HG02973 (cell line): ENCODE results near the gene FTMT.
"Not testable (repeated sequence)": the region's sequence is repeated elsewhere in the genome, so short reads cannot be mapped to it uniquely, and the experiment has no call there.

Source experiments
- ATAC-seq: cut with Tn5 transposase; IDR thresholded peaks from one replicate; pipeline ENCODE4 v1.9.1; 2021; ENCODE audit warnings: moderate library complexity; ENCODE audit not compliant: unreplicated experiment

Gene FTMT

GRCh38 chr5:121851643-121852574, at the start of gene FTMT:
Gene FTMT, plus strand, starts transcription at chr5:121851882. Its CDS starts 82 bp downstream, at chr5:121851964.
- ATAC-seq: no peak

GRCh38 chr5:121805251-121805650, 46.4 kb upstream of the FTMT start:
- ATAC-seq: not testable (repeated sequence)

- ATAC-seq: no peak
These were observed 45.8 kb upstream of the FTMT start for GRCh38 chr5:121805911-121806310.

GRCh38 chr5:121816164-121816563, 35.5 kb upstream of the FTMT start:
- ATAC-seq: no peak

GRCh38 chr5:121819682-121820261, 31.9 kb upstream of the FTMT start:
- ATAC-seq: no peak

- ATAC-seq: no peak
These were observed 18.1 kb upstream of the FTMT start for GRCh38 chr5:121833617-121834016.

- ATAC-seq: no peak
These were observed 17.7 kb upstream of the FTMT start for GRCh38 chr5:121834021-121834420.

GRCh38 chr5:121841892-121842291, 9.8 kb upstream of the FTMT start:
- no peak for ATAC-seq

- ATAC-seq: no peak
These were observed 1.4 kb upstream of the FTMT start for GRCh38 chr5:121850272-121850671.

- ATAC-seq: no peak
These were observed 2.2 kb downstream of the FTMT start for GRCh38 chr5:121853850-121854249.

GRCh38 chr5:121862801-121863200, 11.1 kb downstream of the FTMT start:
- ATAC-seq: no peak

GRCh38 chr5:121863753-121864285, 12.1 kb downstream of the FTMT start:
- ATAC-seq: no peak

GRCh38 chr5:121867403-121867802, 15.7 kb downstream of the FTMT start:
- ATAC-seq: no peak

GRCh38 chr5:121870489-121870888, 18.8 kb downstream of the FTMT start:
- ATAC-seq: no peak

GRCh38 chr5:121872856-121873255, 21.2 kb downstream of the FTMT start:
- ATAC-seq: no peak

GRCh38 chr5:121873409-121873808, 21.7 kb downstream of the FTMT start:
- ATAC-seq: no peak

- ATAC-seq: no peak
These were observed 33.9 kb downstream of the FTMT start for GRCh38 chr5:121885630-121886029.

- ATAC-seq: no peak
These were observed 36.0 kb downstream of the FTMT start for GRCh38 chr5:121887727-121888126.

- no peak for ATAC-seq
These were observed 38.7 kb downstream of the FTMT start for GRCh38 chr5:121890297-121890858.

- no peak for ATAC-seq
These were observed 45.7 kb downstream of the FTMT start for GRCh38 chr5:121897341-121897740.

- no peak for ATAC-seq
These were observed 47.7 kb downstream of the FTMT start for GRCh38 chr5:121899346-121899745.
